ENCODE results near the gene ADAMTS18.
A peak's percentile ranks its signal among the peaks of the same experiment; 100 is the strongest.
"Not testable (repeated sequence)": the region's sequence is repeated elsewhere in the genome, so short reads cannot be mapped to it uniquely, and the experiment has no call there.

ADAMTS18 gene

GRCh38 chr16:77322757-77323156 is 112.1 kb downstream of the ADAMTS18 start:
- no peak for DNase-seq

- DNase-seq: no peak
These were observed 117.8 kb downstream of the ADAMTS18 start for GRCh38 chr16:77317059-77317458.

GRCh38 chr16:77310877-77311276 is 124.0 kb downstream of the ADAMTS18 start:
- no peak for DNase-seq

- no peak for DNase-seq
These were observed 126.7 kb downstream of the ADAMTS18 start for GRCh38 chr16:77308163-77308561.

GRCh38 chr16:77307426-77308162 is 127.2 kb downstream of the ADAMTS18 start:
- no peak for DNase-seq

- peak; percentile 64 for DNase-seq
These were observed 128.8 kb downstream of the ADAMTS18 start for GRCh38 chr16:77306075-77306474.

GRCh38 chr16:77304877-77305276 is 130.0 kb downstream of the ADAMTS18 start:
- no peak for DNase-seq

GRCh38 chr16:77304134-77304533 is 130.7 kb downstream of the ADAMTS18 start:
- no peak for DNase-seq

- DNase-seq: no peak
These were observed 132.2 kb downstream of the ADAMTS18 start for GRCh38 chr16:77302674-77303073.

GRCh38 chr16:77302249-77302648 is 132.6 kb downstream of the ADAMTS18 start:
- no peak for DNase-seq

GRCh38 chr16:77300256-77300655 is 134.6 kb downstream of the ADAMTS18 start:
- DNase-seq: no peak

- DNase-seq: no peak
These were observed 135.4 kb downstream of the ADAMTS18 start for GRCh38 chr16:77299395-77299794.

- DNase-seq: no peak
These were observed 136.1 kb downstream of the ADAMTS18 start for GRCh38 chr16:77298418-77299360.

GRCh38 chr16:77297996-77298395 is 136.8 kb downstream of the ADAMTS18 start:
- no peak for DNase-seq

- DNase-seq: no peak
These were observed 138.9 kb downstream of the ADAMTS18 start for GRCh38 chr16:77295896-77296295.

- no peak for DNase-seq
These were observed 144.3 kb downstream of the ADAMTS18 start for GRCh38 chr16:77290451-77291115.

GRCh38 chr16:77289331-77289809 is 145.5 kb downstream of the ADAMTS18 start:
- no peak for DNase-seq

GRCh38 chr16:77288222-77288621 is 146.6 kb downstream of the ADAMTS18 start:
- DNase-seq: no peak

GRCh38 chr16:77285676-77286075 is 149.2 kb downstream of the ADAMTS18 start:
- no peak for DNase-seq

GRCh38 chr16:77282345-77282744 is 152.5 kb downstream of the ADAMTS18 start:
- DNase-seq: no peak

GRCh38 chr16:77279316-77279715 is 155.5 kb downstream of the ADAMTS18 start:
- DNase-seq: not testable (repeated sequence)

GRCh38 chr16:77277571-77277970 is 157.3 kb downstream of the ADAMTS18 start:
- DNase-seq: no peak

- no peak for DNase-seq
These were observed 157.7 kb downstream of the ADAMTS18 start for GRCh38 chr16:77277141-77277540.

Data from DMS79 (cell line).